ENCODE results near the gene CX3CL1.

CX3CL1 gene

DNA sequence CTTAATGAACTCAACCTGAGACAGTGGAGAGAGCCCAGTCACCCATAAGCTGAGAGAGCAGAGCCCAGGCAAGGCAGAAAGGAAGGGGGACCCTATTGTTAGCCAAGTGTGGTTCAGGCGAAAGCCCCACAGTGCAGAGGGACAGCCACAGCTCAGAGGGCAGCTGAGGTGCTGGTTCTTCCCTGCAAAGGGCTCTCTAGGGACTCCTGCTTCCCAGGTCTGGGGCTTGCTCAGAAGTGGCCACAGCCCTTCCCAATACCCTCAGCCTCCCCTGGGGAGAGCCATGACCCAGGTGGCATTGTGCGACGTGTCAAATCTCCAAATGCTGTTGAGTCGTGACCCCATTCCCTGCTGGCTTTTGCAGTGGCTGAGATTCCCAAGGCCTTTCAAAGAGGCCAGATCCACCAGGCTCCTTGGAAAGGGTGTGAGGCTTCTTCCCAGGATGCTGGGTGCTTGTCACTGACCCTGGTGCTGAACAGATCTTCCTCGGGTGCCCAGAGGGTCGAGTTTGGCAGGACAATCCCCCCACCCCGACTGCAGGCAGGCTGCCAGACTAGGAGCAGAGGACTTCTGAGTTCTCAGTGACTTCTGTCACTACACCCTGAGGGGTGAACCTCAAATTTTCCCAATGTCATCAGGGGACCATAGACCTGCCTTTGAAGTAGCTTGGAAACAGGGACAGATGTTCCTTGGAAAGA, 29.8 kb downstream of the CX3CL1 start:
- TF ChIP-seq GATA3 (IDR thresholded peaks at IDR 0.05; ENCODE audit: low read depth, low read length): no peak
- no peak for TF ChIP-seq GATA2 (IDR thresholded peaks at IDR 0.05; ENCODE audit: low read depth, low read length)

- TF ChIP-seq GATA2 (IDR thresholded peaks at IDR 0.05; ENCODE audit: low read depth, low read length) (no peak), GATA3 (IDR thresholded peaks at IDR 0.05; ENCODE audit: low read depth, low read length) (no peak)
Measured at GRCh38 chr16:57403965-57404817, 31.9 kb downstream of the CX3CL1 start, which contains the start of gene CCL17. Gene CCL17 (plus strand): TSS chr16:57404767. CDS start chr16:57413933, 9,166 bp downstream.

DNA sequence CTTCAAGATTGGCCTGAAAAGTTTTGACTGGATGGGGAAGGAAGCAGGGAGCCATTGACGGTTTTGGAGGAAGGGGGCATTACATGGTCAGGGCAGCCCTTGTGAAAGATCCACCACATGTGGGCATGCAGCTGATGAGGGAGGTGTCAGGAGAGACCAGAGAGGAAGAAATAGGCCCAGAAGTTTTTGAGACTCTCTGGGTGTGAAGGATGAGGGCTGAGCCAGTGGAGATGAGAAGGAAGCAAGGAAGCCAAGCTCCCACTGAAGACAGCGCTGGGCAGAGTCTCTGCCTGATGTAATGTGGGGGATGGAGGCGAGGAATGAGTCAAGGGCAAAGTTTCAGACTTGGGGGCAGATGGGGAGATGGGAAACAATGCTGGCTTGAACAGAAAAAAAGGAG, 32.8 kb downstream of the CX3CL1 start:
- no peak for TF ChIP-seq GATA2 (IDR thresholded peaks at IDR 0.05; ENCODE audit: low read depth, low read length)
- no peak for TF ChIP-seq GATA3 (IDR thresholded peaks at IDR 0.05; ENCODE audit: low read depth, low read length)

DNA sequence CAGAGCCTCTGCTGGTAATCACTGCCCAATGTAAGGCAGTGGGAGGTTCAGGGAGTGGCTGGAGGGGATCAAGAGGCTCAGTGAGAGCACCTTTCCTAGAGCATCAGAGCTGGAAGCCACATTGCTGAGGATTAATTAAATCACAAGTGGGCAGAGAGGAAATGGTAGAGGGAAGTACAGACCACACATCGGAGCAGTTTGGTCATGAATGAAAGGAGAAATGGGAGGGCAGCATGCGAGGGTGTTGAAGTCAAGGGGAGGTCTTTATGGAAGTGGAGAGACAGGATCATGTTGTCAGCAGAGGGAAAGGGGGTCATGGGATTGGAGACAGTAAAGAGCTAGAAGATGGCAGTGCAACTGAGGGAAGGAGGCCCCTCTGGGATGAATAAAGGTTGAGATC, 34.6 kb downstream of the CX3CL1 start:
- TF ChIP-seq GATA3 (IDR thresholded peaks at IDR 0.05; ENCODE audit: low read depth, low read length) (no peak), GATA2 (IDR thresholded peaks at IDR 0.05; ENCODE audit: low read depth, low read length) (no peak)

GRCh38 chr16:57407521-57408353, 35.4 kb downstream of the CX3CL1 start:
- TF ChIP-seq GATA3 (IDR thresholded peaks at IDR 0.05; ENCODE audit: low read depth, low read length) (no peak), GATA2 (IDR thresholded peaks at IDR 0.05; ENCODE audit: low read depth, low read length) (no peak)

DNA sequence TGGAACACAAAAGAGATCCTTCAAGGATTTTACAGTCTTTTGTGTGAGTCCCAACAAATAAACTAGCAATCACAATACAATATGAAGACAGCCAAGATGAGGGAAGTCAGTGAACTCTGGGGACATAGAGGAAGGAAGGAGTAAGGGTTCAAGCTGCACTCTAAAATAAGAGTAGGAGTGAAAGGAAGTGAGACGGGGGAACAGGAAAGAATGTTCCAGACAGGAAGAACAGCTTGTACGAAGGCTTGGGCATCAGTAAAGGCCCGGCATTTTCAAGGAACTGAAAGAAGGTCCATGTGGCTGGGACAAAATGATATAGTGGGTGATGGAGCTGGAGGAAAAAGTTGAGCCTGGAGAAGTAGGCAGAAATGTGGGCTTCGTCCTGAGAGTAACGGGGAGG, 36.8 kb downstream of the CX3CL1 start:
- TF ChIP-seq GATA3 (IDR thresholded peaks at IDR 0.05; ENCODE audit: low read depth, low read length) (no peak), GATA2 (IDR thresholded peaks at IDR 0.05; ENCODE audit: low read depth, low read length) (no peak)

DNA sequence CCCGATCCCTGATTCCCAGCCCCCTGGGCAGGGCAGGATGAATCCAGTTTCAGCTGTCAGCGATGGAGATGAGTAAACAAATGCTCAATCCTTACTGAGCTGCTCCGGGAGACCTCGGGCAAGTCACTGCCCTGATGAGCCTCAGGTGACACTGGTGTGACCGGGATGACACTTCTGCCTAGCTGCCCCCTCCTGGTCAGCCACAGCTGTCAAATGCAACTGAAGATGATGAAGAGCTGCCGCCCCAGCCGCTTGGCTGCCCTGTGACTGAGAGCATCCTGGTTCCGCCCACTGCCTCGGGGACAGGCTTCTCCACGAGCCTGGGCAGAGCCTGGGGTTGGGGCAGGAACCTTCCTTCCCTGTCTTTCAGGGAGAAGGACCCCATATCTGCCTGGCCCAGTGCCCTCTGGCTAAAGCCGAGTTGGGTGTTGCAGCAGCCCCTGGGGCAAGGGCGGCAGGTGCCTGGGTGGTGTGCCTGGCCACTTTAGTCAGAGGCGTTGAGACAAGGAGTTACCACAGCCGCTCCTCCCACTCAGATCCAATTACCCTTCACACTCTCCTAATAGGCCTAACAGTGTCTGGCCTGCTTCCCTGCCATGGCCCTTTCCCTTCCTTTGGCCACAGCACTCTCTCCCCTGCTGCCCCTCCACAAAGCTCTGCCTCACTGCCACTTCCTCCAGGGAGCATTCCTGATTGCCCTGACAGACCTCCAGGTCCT, 37.7 kb downstream of the CX3CL1 start:
- no peak for TF ChIP-seq GATA2 (IDR thresholded peaks at IDR 0.05; ENCODE audit: low read depth, low read length)
- no peak for TF ChIP-seq GATA3 (IDR thresholded peaks at IDR 0.05; ENCODE audit: low read depth, low read length)

DNA sequence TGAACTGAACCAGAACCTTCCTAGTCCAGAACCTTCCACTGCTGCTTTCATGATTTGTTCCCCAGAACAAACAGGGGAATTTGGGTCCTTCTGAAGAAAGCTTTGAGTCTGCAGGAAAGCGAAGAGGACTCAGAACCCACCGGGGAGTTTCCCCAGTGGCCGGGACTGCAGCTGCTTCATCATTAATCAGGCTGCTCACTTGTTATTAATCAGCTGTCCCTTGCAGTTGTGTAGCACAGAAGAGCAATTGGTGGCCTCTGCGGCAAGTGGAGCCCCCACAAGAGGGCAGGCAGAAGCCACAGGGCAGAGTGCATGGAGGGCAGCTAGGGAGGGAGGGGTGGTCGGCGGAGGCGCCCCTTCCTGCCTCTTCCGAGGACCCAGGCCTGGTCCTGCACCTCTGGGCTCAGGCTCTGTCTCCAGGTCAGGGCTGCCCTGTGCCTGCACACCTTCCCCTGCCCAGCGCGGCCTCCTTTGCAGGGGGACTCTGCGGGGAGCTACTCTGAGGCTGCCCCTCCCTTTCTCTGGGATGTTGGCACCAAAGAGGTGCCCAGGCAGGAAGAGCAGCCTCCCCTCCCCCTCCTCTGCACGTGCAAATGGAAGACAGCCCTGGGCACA, 39.2 kb downstream of the CX3CL1 start:
- TF ChIP-seq GATA2 (IDR thresholded peaks at IDR 0.05; ENCODE audit: low read depth, low read length) (no peak), GATA3 (IDR thresholded peaks at IDR 0.05; ENCODE audit: low read depth, low read length) (no peak)

DNA sequence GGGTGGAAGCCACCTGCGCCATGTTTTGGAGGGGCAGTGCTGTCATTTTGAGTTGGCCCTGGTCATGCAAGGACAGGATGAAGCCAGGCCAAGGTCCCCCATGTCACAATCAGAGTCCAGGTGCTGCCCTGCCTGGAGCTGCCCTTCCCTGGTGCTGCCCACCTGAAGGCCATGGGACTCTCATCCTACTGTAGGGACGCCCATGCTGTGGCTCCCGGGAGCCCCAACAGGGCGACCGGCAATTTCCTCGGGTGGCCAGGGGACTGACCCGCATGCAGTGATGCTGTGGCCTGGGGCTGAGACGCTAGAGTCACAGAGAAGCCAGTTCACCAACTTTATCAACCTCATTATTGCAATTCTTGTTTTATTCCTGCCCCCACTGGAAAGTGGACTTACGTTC, 40.3 kb downstream of the CX3CL1 start:
- no peak for TF ChIP-seq GATA2 (IDR thresholded peaks at IDR 0.05; ENCODE audit: low read depth, low read length)
- no peak for TF ChIP-seq GATA3 (IDR thresholded peaks at IDR 0.05; ENCODE audit: low read depth, low read length)

- TF ChIP-seq GATA2 (IDR thresholded peaks at IDR 0.05; ENCODE audit: low read depth, low read length) (no peak), GATA3 (IDR thresholded peaks at IDR 0.05; ENCODE audit: low read depth, low read length) (no peak)
Measured at GRCh38 chr16:57413301-57413730, 41.0 kb downstream of the CX3CL1 start.

- TF ChIP-seq GATA2 (IDR thresholded peaks at IDR 0.05; ENCODE audit: low read depth, low read length) (no peak), GATA3 (IDR thresholded peaks at IDR 0.05; ENCODE audit: low read depth, low read length) (no peak)
Measured at GRCh38 chr16:57413733-57414132, 41.4 kb downstream of the CX3CL1 start.

- no peak for TF ChIP-seq GATA3 (IDR thresholded peaks at IDR 0.05; ENCODE audit: low read depth, low read length)
- TF ChIP-seq GATA2 (IDR thresholded peaks at IDR 0.05; ENCODE audit: low read depth, low read length): no peak
Measured at GRCh38 chr16:57416084-57416483, 43.8 kb downstream of the CX3CL1 start.

DNA sequence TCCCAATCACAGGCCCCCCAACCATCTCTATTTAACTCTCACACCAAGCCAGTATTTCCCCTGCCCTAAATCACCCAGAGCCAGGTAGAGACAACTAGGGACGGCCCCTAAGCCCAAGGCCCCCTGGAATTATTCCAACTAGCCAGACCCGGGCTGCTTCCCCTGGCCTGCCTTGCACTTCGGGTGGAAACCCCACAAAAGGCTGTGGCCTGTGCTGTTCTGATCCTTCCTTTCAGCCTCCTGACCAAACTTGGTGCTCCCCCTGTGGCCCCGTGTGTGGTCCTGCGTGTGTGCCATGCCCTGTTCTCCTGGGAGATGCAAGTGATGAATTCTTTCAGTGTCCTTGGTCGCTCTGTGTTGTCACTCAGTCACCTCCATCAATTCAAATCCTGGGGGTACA, 47.2 kb downstream of the CX3CL1 start:
- TF ChIP-seq GATA3 (IDR thresholded peaks at IDR 0.05; ENCODE audit: low read depth, low read length) (no peak), GATA2 (IDR thresholded peaks at IDR 0.05; ENCODE audit: low read depth, low read length) (no peak)

All from SH-SY5Y (cell line).